Left renal pelvis (tissue), 4 donors: Measurements from ENCODE around the gene RAD51B. TPM values are rescaled to one million over a fixed set of nuclear protein-coding genes. Genes with fewer than 3 reads are reported as not detected.
"Not testable (repeated sequence)": the region's sequence is repeated elsewhere in the genome, so short reads cannot be mapped to it uniquely, and the experiment has no call there.

Experiments
- DNase-seq, 4 donors: peaks; one replicate each; pipeline ENCODE4 v3.0.0-alpha.2; 2013; ENCODE audit warnings: low read depth in 4 of 4, low spot score in 3 of 4
- polyA plus RNA-seq, 4 donors: library from polyadenylated mRNA; unstranded; fragments of 120-200 nt; gene quantifications; one replicate each; pipeline ENCODE4 v1.2.1, GENCODE V29; 2013; ENCODE audit not compliant: insufficient read length in 4 of 4

Gene RAD51B
- polyA plus RNA-seq, 4 donors: 9.4 to 12.6 (median 11.6) TPM

GRCh38 chr14:68103853-68104252 is 284.3 kb downstream of the RAD51B start:
- DNase-seq: no peak

- DNase-seq: no peak
Measured at GRCh38 chr14:68104518-68104917, 284.9 kb downstream of the RAD51B start.

GRCh38 chr14:68105816-68106215 is 286.2 kb downstream of the RAD51B start:
- DNase-seq: no peak

- no peak for DNase-seq
Measured at GRCh38 chr14:68106456-68106855, 286.9 kb downstream of the RAD51B start.

GRCh38 chr14:68106905-68107304 is 287.3 kb downstream of the RAD51B start:
- DNase-seq: no peak

DNA sequence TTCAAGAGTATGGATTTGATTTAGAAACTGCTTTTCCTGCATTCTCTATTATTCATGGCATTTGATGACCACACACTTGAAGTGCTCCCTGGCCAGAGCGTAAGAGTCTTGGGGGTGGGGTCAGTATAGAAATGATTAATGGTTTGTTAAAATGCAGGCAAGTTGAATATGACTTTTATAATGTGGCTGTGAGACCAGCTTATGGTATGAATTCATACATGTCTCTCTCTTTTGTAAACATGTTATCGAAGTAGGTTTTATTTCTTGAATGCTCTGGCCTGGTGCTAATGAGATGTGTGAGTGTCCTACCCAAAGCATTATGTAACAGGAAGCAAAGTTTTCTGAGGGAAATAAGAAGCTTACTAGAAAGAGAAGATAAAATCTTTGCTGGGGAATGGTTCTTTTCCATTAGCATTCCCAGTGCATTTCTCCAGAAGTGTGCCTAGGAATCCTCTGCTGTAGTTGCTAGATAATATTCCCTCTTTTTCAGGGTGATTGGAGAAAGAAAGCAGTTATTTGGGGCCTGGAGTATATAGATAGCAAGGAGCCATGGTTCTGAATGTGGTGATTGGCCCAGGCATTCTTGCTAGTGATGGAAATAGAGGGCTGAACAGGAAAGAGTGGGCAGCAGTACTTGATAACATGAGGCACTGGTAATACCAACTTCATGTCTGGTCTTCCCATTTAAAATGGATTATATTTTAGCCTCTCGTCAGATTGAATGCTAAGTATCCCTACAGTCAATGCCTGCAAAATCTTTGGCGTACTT is 289.7 kb downstream of the RAD51B start:
- DNase-seq: no peak

- DNase-seq: no peak
Measured at GRCh38 chr14:68111097-68111852, 291.7 kb downstream of the RAD51B start.

DNA sequence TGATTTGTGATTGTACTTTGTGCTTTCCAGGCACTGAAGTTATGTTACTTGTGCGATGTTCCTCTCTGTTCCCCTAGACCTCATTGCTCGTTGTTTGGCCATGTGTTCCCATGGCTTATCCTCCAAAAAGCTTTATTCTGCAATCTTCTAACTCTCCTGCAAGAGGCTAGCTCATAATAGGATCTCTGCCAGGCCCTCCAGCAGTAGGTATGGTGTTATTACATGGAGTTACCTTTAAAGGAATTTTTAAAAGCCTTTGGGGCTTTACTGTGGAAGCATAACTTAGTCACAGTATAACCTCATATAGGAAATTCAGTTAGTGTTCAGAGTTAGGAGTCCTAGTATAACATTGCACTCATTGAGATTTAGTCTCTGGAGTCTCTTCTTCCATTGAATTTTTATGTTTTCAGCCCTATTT is 292.3 kb downstream of the RAD51B start:
- no peak for DNase-seq

GRCh38 chr14:68112442-68112841 is 292.9 kb downstream of the RAD51B start:
- DNase-seq: no peak

DNA sequence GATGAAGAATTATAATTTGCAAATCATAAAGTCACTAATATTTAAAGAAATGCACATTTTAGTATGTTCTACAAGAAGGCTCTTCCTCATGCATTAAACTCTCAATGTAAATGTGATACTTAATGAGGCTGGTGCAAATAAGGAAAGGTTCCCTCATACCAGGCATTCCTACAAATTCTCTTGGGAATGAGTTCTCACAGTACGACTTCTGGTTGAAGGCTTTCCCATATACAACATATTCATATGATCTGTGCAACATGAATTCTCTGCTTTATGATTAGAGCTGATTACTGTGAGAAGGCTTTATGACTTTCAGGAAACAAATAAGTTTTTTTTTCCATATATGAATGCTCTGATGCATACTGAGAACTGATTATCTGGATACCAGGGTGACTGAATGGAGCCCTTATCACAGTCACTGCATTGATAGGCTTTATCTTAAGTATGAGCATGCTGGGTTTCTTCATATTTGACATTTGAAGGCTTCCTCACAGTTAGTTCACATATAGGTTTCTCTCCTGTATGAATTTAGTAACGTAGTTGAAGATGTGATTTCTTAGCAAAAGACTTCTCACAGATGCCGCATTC is 293.9 kb downstream of the RAD51B start:
- no peak for DNase-seq

DNA sequence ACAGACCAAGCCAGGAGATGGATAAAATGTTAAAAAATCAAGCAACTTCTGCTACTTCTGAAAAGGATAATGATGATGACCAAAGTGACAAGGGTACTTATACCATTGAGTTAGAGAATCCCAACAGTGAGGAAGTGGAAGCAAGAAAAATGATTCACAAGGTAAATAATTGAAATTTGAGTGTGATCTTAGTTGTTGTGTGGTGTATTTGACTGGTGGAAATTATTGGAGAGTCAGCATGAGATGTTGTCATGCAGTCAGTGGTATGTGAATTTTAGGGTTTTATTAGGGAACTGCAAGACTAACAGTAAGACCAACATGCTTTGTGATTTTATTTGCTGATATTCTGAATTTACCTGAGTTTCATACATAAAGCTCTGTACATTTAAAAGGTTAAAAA is 296.4 kb downstream of the RAD51B start:
- DNase-seq: not testable (repeated sequence)

DNA sequence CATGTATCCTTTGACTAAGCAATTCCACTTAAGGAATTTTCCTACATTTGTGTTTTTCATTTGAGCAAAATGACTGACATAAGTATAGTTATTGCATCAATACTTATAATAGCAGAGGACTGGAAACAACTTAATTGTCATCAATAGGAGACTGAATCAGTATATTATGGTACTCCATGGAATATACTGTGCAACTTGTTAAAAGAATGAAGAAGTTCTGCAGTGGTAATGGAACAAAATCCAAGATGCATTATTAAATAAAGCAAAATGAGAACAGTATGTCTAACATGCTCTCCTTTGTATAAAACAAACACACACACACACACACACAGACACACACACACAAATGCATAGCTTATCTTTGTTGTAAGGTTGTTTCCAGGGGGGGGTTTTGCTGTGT is 303.1 kb downstream of the RAD51B start:
- no peak for DNase-seq

DNA sequence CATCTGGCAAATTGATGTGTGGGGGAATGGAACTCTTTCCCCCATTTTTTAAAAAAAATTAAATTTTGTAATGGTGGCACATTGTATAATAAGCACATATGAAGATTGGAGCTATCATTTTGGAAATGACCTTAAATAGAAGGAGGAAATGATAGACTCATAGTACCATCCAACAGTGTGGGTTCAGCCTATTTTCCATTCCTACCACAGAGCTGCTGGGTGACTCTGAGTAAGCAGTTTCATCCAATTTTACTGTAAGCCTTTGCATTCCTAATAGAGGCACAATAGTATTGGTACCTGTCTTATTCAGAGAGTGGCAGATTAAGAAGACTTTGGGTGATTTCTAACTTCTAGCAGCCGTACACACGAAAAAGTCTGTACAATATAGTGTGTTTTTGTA is 304.5 kb downstream of the RAD51B start:
- DNase-seq: no peak

- DNase-seq: no peak
Measured at GRCh38 chr14:68124979-68125731, 305.6 kb downstream of the RAD51B start.

- DNase-seq: no peak
Measured at GRCh38 chr14:68127166-68127565, 307.6 kb downstream of the RAD51B start.

DNA sequence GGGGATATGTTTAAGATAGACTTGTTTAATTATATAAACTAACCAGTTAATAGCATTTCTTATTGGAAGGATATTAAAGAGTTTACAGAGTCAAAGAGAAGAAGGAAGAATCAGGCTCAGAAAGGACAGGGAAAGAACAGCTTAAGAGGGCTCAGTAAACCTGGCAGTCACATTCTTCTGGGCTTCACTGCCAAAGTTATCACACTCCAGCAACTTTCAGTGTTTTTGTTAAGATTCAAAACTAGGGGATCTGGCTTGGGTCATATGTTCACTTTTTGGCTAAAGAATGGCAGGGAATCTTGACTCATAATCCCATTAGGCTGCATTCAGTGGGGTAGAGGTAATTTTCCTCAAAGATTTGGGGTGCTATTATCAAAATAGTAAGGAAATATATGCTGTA is 312.3 kb downstream of the RAD51B start:
- DNase-seq: no peak

GRCh38 chr14:68132563-68133121 is 313.1 kb downstream of the RAD51B start:
- DNase-seq: no peak

- DNase-seq: no peak
Measured at GRCh38 chr14:68133856-68134255, 314.3 kb downstream of the RAD51B start.

DNA sequence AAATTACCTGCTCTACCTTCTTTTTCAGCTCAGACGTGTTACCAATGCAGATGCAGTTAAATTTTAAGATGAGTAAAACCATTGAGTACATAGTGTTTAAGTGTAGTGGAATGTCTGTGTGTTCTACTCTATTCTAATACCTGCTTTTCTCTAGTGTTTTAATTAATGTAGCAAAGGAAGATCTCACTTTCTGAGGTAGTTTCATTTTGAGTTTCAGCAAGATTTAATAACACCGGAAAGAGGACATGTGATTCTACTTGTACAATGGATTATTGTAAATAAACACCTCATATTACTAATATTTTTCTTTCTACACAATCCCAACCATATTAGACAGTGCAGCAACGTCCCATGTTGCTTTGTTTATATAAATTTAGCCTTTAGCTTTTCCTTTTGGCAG is 315.4 kb downstream of the RAD51B start:
- no peak for DNase-seq

DNA sequence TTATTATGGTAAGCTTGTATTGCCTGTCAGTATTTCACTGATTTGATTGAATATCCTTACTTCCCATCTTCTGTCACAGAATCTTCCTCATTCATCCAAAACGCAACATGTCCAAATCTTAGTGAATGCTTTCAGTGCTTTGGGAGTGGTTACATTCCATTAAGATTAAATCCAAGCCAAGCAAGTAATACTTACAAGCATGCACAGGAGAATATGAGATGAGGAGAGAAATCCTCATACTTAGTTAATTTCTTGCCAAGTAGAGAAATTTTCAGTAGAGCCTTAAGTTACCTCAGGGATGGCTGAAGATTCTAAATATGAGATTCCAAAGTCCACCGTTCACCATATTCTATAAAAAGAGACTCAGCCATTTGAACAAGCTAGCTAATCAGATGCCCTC is 316.0 kb downstream of the RAD51B start:
- DNase-seq: no peak
